GM12878 (cell line): ENCODE measurements around the gene PTGES2. TPM values are rescaled to one million over a fixed set of nuclear protein-coding genes. Genes with fewer than 3 reads are reported as not detected.

Source experiments
- ATAC-seq: fragments of 200-7000 bp; cut with Tn5 transposase; 3 replicates; pipeline ENCODE4 v1.9.1; 2020; ENCODE audit warnings: mild to moderate bottlenecking, moderate library complexity
- BruUV-seq: library from RNA; stranded (reverse); fragments of 400-500 nt; replicated peaks from 2 replicates; lab custom pipeline; 2021; lab: Mats Ljungman, UMichigan
- CTCF ChIA-PET: fragments of 300-600 bp; sonication (Branson Sonifier 250); formaldehyde crosslinking; extraction: SDS; loops from one replicate; lab custom pipeline; 2021; ENCODE audit warnings: inconsistent platforms; lab: Yijun Ruan, JAX
- POLR2A ChIA-PET: fragments of 350-600 bp; formaldehyde crosslinking; extraction: SDS; loops from one replicate; lab custom pipeline; 2021; ENCODE audit warnings: inconsistent platforms; lab: Charles Lee
- RAD21 ChIA-PET: fragments of 300-600 bp; sonication (Branson Sonifier 250); formaldehyde crosslinking; loops from one replicate; lab custom pipeline; 2023; ENCODE audit warnings: antibody characterized with exemption; ENCODE audit not compliant: unreplicated experiment; lab: Charles Lee
- SMC1A ChIA-PET: fragments of 300-600 bp; sonication (Branson Sonifier 250); formaldehyde crosslinking; loops from one replicate; lab custom pipeline; 2023; ENCODE audit not compliant: unreplicated experiment, uncharacterized antibody; lab: Charles Lee
- DNase-seq: peaks from one replicate; pipeline ENCODE4 v3.0.0-alpha.2; 2011; ENCODE audit warnings: low read depth, low spot score
- FAIRE-seq: peaks from 3 replicates; lab custom pipeline; 2011; peaks lifted over from hg19 to GRCh38; lab: Jason Lieb, UNC
- H2AFZ ChIP-seq: 2 replicates; pipeline ENCODE4 v1.6.0; 2011; ENCODE audit warnings: low read depth, low read length, control low read depth; ENCODE audit not compliant: control insufficient read depth
- H3K27ac ChIP-seq: 2 replicates; pipeline ENCODE4 v1.5.1; 2011; ENCODE audit warnings: control low read depth; ENCODE audit not compliant: control insufficient read depth, insufficient read depth
- H3K27me3 ChIP-seq, 2 experiments: replicated peaks in 1 of 2; 2 replicates each; pipeline versions ENCODE4 v1.6.0 to v1.6.1; 2011; ENCODE audit warnings: low read length in 1 of 2; ENCODE audit not compliant: control insufficient read depth in 2 of 2, insufficient read depth in 2 of 2
- H3K36me3 ChIP-seq, 2 experiments: 2 replicates each; pipeline ENCODE4 v1.5.1; 2011; ENCODE audit warnings: low read length in 1 of 2; ENCODE audit not compliant: control insufficient read depth in 2 of 2, insufficient read depth in 2 of 2
- H3K4me1 ChIP-seq: 2 replicates; pipeline ENCODE4 v1.6.1; 2011; ENCODE audit warnings: mild to moderate bottlenecking, low read length, moderate library complexity, mixed read lengths; ENCODE audit not compliant: control insufficient read depth, insufficient read depth
- H3K4me2 ChIP-seq: 2 replicates; pipeline ENCODE4 v1.6.0; 2011; ENCODE audit warnings: control low read depth; ENCODE audit not compliant: control insufficient read depth, insufficient read depth
- H3K4me3 ChIP-seq: fragments of 200-600 bp; sonication (generic); 2 replicates; pipeline ENCODE4 v1.5.1; 2016
- H3K79me2 ChIP-seq: 2 replicates; pipeline ENCODE4 v1.6.0; 2011; ENCODE audit warnings: low read length; ENCODE audit not compliant: control insufficient read depth, insufficient read depth
- H3K9ac ChIP-seq: 2 replicates; pipeline ENCODE4 v1.8.0; 2011; ENCODE audit warnings: low read length, control low read depth, mixed read lengths; ENCODE audit not compliant: control insufficient read depth, insufficient read depth
- H3K9me3 ChIP-seq: replicated peaks from 3 replicates; pipeline ENCODE4 v1.5.1; 2011; ENCODE audit warnings: mild to moderate bottlenecking, low read length; ENCODE audit not compliant: control insufficient read depth, insufficient read depth
- H4K20me1 ChIP-seq: 2 replicates; pipeline ENCODE4 v1.6.0; 2011; ENCODE audit not compliant: control insufficient read depth, insufficient read depth
- CHD1 ChIP-seq: IDR thresholded peaks from 2 replicates; pipeline ENCODE4 v1.6.1; 2012; ENCODE audit warnings: low read depth, low read length, improper control_type of control experiment
- EGR1 ChIP-seq, 2 experiments: IDR thresholded peaks; 1 replicate in 1 of 2; 2 replicates in 1 of 2; pipeline ENCODE4 v1.6.1; 2011 to 2012; ENCODE audit warnings: low read depth in 2 of 2, low read length in 2 of 2, borderline replicate concordance in 1 of 2, mild to moderate bottlenecking in 1 of 2, moderate library complexity in 1 of 2
- ETV6 ChIP-seq, 2 experiments: fragments of 450-650 bp in 1 of 2; IDR thresholded peaks in 1 of 2; conservative IDR thresholded peaks in 1 of 2; 2 replicates each; pipeline ENCODE4 v1.6.1; 2014; ENCODE audit warnings: antibody characterized with exemption in 1 of 2, borderline replicate concordance in 1 of 2, low read depth in 1 of 2, mild to moderate bottlenecking in 1 of 2, moderate library complexity in 1 of 2
- JUND ChIP-seq: IDR thresholded peaks from 2 replicates; pipeline ENCODE4 v1.6.1; 2012; ENCODE audit warnings: low read depth, mild to moderate bottlenecking, low read length, improper control_type of control experiment, moderate library complexity
- LARP7 ChIP-seq: fragments of 450-650 bp; IDR thresholded peaks from 2 replicates; pipeline ENCODE4 v1.6.1; 2017; ENCODE audit warnings: mild to moderate bottlenecking
- NRF1 ChIP-seq: conservative IDR thresholded peaks from 2 replicates; pipeline ENCODE4 v1.6.1; 2011; ENCODE audit warnings: mild to moderate bottlenecking, low read depth, low read length, improper control_type of control experiment
- SUZ12 ChIP-seq: fragments of 200-600 bp; sonication (generic); IDR thresholded peaks from one replicate; pipeline ENCODE4 v1.6.1; 2018; ENCODE audit warnings: antibody characterized with exemption, mild to moderate bottlenecking; ENCODE audit not compliant: unreplicated experiment
- YY1 ChIP-seq: IDR thresholded peaks from 2 replicates; pipeline ENCODE4 v1.6.1; 2011; ENCODE audit warnings: low read depth, mild to moderate bottlenecking, low read length
- WGBS: methylation state at CpG from one replicate; pipeline ENCODE4 v1.1.6; 2016; ENCODE audit warnings: low lambda C conversion rate; ENCODE audit not compliant: insufficient replicate concordance, insufficient coverage; ENCODE audit errors: missing lambda C conversion rate; 5-methylcytosine and 5-hydroxymethylcytosine counted together
- in situ Hi-C: fragments of 300-500 bp; cut with MboI; formaldehyde crosslinking; loops from 9 replicates; pipeline ENCODE4 v1.14.3; 2018; ENCODE audit warnings: mixed read lengths
- intact Hi-C: fragments of 100-400 bp; cut with micrococcal nuclease; formaldehyde crosslinking; loops from one replicate; pipeline ENCODE4 v1.14.2; 2022; ENCODE audit not compliant: unreplicated experiment
- polyA plus RNA-seq, 11 experiments: library from polyadenylated mRNA; depleted of rRNA in 4 of 11; unstranded in 6 of 11; stranded (reverse) in 5 of 11; fragments of >200 nt; fragmentation: Nextera tagmentation in 4 of 11; fragmentation: Illumina TruSeq in 1 of 11; extraction: Ambion mirVana in 4 of 11; extraction: Trizol in 1 of 11; gene quantifications; 1 replicate in 1 of 11; 2 replicates in 10 of 11; pipeline versions ENCODE4 v1.2.1 to v1.2.3, GENCODE V29; 2011 to 2016; ENCODE audit warnings: inconsistent platforms in 2 of 11, missing spikeins in 2 of 11, low read depth in 1 of 11
- total RNA-seq, 4 experiments: library from RNA; depleted of rRNA in 3 of 4; stranded (reverse); fragments of >200 nt in 3 of 4; fragmentation: Illumina TruSeq in 1 of 4; extraction: Trizol in 1 of 4; gene quantifications; 2 replicates each; pipeline versions ENCODE4 v1.2.1 to v1.2.3, GENCODE V29; 2013 to 2021
- TF ChIP-seq, protein P1 (sequence below): fragments of 450-650 bp; IDR thresholded peaks from 2 replicates; pipeline ENCODE4 v1.6.1; 2016; ENCODE audit warnings: mild to moderate bottlenecking, moderate library complexity, borderline replicate concordance
- TF ChIP-seq, protein P2 (sequence below): IDR thresholded peaks from 2 replicates; pipeline ENCODE4 v1.6.1; 2012; ENCODE audit warnings: low read length, inconsistent platforms

Gene PTGES2
- total and polyA plus RNA-seq, 10 of the 15 experiments (the other 5 are each of a cell fraction or from before 2014, with no cell fraction given), result 2.1 to 141 (median 99.1) TPM

DNA sequence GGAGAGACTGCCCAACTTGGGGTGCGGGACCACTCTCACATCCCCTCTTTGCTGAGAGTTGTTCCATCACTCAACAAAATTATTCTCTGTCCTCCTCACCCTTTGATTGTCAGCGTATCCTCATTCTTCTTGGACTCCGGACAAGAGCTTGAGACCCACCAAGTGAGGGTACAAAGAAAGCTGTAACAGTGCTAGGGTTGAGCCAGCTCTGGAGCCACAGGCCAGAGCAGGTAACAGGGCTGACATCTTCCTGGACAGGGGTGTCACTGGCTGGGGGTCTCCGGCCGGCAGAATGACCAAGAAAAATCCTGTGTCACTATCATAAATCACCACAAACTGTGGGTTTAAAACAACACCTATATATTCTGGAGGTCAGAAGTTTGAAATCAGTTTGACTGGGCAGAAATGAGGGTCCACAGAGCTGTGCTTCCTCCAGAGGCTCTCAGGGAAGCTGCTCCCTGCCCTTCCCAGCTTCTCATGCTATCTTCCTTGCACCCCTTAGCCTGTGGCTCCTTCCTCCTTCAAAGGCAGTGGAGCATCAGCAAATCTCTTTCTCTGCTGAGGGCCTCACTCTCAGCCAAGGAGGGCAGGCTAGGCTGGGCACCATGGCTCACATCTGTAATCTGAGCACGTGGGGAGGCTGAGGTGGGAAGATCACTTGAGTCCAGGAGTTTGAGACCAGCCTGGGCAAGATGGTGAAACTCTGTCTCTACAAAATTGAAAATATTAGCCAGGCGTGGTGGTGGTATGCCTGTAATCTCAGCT lies 28.4 kb upstream of the PTGES2 start:
- Histone ChIP-seq H3K27ac (no peak overlapping the region), H3K4me3 (no peak overlapping the region), H3K4me1 (peaks cover 6% of the 10 kb centered on the region), H4K20me1 (no peaks in the 10 kb centered on the region), H3K36me3 (no peaks in the 10 kb centered on the region), H3K27me3 (no peaks in the 10 kb centered on the region), H3K9me3 (no peaks in the 10 kb centered on the region), H2AFZ (no peak overlapping the region), H3K4me2 (no peak overlapping the region), H3K9ac (no peak overlapping the region), H3K79me2 (peaks cover 8% of the 10 kb centered on the region)
- no TSS peak for BruUV-seq
- in situ Hi-C loops, result no loop called here
- ATAC-seq (no peak), FAIRE-seq (no peak), DNase-seq (no peak)
- intact Hi-C loops, result no loop called here
- POLR2A ChIA-PET, result no interaction called here
- no peak for TF ChIP-seq EGR1 (IDR thresholded peaks at IDR 0.05; ENCODE audit: borderline replicate concordance in 1 of 2, low read depth in 2 of 2, low read length in 2 of 2)
- no peak for TF ChIP-seq NRF1
- TF ChIP-seq YY1, result no peak
- TF ChIP-seq JUND, result no peak
- TF ChIP-seq, protein P1, sequence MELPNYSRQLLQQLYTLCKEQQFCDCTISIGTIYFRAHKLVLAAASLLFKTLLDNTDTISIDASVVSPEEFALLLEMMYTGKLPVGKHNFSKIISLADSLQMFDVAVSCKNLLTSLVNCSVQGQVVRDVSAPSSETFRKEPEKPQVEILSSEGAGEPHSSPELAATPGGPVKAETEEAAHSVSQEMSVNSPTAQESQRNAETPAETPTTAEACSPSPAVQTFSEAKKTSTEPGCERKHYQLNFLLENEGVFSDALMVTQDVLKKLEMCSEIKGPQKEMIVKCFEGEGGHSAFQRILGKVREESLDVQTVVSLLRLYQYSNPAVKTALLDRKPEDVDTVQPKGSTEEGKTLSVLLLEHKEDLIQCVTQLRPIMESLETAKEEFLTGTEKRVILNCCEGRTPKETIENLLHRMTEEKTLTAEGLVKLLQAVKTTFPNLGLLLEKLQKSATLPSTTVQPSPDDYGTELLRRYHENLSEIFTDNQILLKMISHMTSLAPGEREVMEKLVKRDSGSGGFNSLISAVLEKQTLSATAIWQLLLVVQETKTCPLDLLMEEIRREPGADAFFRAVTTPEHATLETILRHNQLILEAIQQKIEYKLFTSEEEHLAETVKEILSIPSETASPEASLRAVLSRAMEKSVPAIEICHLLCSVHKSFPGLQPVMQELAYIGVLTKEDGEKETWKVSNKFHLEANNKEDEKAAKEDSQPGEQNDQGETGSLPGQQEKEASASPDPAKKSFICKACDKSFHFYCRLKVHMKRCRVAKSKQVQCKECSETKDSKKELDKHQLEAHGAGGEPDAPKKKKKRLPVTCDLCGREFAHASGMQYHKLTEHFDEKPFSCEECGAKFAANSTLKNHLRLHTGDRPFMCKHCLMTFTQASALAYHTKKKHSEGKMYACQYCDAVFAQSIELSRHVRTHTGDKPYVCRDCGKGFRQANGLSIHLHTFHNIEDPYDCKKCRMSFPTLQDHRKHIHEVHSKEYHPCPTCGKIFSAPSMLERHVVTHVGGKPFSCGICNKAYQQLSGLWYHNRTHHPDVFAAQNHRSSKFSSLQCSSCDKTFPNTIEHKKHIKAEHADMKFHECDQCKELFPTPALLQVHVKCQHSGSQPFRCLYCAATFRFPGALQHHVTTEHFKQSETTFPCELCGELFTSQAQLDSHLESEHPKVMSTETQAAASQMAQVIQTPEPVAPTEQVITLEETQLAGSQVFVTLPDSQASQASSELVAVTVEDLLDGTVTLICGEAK, result no peak
- TF ChIP-seq CHD1, result no peak
- TF ChIP-seq SUZ12, result no peak
- no peak for TF ChIP-seq LARP7
- TF ChIP-seq ETV6 (conservative IDR thresholded peaks at IDR 0.05 in 1 of 2, IDR thresholded peaks at IDR 0.05 in 1 of 2; ENCODE audit: borderline replicate concordance in 1 of 2, low read depth in 1 of 2), result no peak
- TF ChIP-seq, protein P2, sequence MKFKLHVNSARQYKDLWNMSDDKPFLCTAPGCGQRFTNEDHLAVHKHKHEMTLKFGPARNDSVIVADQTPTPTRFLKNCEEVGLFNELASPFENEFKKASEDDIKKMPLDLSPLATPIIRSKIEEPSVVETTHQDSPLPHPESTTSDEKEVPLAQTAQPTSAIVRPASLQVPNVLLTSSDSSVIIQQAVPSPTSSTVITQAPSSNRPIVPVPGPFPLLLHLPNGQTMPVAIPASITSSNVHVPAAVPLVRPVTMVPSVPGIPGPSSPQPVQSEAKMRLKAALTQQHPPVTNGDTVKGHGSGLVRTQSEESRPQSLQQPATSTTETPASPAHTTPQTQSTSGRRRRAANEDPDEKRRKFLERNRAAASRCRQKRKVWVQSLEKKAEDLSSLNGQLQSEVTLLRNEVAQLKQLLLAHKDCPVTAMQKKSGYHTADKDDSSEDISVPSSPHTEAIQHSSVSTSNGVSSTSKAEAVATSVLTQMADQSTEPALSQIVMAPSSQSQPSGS, result no peak
- RAD21 ChIA-PET, result no interaction called here
- CTCF ChIA-PET, result interaction anchor here (0.9 kb wide), 1 partner anchor 39 kb away, joined by 3 read pairs; no protein-coding TSS in a partner anchor
- 68% methylated on average over 7 of the region's 7 CpGs for WGBS
- SMC1A ChIA-PET, result no interaction called here
